ENCODE measurements around the gene COX11.

Gene COX11, protein sequence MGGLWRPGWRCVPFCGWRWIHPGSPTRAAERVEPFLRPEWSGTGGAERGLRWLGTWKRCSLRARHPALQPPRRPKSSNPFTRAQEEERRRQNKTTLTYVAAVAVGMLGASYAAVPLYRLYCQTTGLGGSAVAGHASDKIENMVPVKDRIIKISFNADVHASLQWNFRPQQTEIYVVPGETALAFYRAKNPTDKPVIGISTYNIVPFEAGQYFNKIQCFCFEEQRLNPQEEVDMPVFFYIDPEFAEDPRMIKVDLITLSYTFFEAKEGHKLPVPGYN

GRCh38 chr17:54968262-54968987 lies at the start of gene COX11, which contains the start of gene STXBP4:
Gene COX11 (minus strand): TSS chr17:54968654. CDS start chr17:54968646, 8 bp downstream.
Gene STXBP4 (plus strand): TSS chr17:54968765. CDS start chr17:54986220, 17,455 bp downstream.
- peak; percentile 97 for DNase-seq

DNA sequence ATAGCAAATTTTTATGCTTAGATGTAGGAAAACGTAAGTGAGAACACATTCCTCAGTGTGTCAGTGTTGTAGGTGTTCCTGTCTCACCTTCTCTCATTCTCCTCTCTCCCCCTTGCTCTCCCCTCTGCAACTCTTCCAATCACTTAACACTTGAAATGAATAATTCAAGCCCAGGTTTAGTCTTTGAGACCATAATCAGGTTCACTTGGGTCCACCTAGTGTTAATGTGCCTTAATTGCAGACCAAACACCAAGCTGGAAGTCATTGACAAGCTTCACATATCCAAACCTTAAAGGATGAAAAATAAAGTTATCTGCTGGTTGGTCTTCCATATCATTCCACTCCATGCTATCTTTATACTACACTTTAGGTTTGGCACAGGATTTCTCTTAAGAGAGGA lies 37.1 kb upstream of the COX11 start:
- DNase-seq = no peak

GRCh38 chr17:55004484-55004883 lies 36.0 kb upstream of the COX11 start:
- no peak for DNase-seq

DNA sequence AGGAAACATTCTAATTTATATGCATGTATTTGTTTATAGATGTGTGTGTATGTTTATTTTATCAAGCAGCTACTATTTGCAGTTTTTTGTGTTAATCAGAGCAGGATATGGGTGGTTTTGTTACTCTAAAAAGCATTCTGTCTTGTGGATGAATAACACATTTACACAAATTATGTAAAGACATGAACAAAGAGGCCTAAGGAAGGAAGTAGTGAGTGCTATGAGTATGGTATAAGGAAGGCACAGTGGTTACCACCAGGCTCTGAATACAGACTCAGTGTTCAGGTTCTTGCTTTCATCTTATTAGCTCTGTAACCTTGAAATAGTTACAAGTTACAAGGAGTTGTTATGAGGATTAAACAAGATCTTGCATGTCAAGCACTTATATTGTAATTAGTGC lies 34.0 kb upstream of the COX11 start:
- no peak for DNase-seq

DNA sequence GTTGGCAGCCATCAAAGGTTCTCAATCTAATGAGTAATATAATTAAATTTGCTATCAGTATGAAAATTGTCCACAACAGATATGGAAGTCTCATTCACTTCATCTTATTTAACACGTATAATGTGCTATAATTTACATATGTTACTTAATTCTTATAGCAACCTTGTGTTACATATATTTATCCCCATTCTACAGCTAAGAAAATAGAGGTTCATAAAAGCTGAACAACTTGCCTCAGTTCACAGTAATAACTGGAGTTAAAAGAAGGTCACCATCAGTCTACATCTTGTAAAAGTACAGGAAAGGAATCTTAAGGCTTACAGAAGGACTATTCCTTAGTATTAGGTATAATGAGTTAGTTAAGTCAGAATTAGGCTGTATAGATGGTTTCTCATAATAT lies 28.0 kb upstream of the COX11 start:
- DNase-seq = no peak

- DNase-seq = peak; percentile 49
Observed at GRCh38 chr17:54992797-54993639, 24.6 kb upstream of the COX11 start.

DNA sequence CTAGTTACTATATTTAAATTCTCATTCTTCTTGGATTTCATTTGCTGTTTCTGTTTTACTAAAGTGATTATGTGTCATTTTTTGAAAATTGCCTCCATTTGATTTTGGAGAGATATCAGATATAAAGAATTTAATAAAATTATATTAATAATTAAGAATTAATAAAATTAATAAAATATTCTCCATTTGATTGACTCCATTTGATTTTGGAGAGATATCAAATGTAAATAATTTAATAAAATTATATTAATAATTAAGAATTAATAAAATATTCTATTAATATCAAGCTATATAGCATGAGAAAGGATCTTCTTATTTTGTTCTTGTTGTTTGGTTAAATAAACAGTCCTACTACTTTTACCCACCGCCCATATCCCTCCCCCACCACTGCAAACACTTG lies 23.1 kb upstream of the COX11 start:
- DNase-seq = no peak

- peak; percentile 15 for DNase-seq
Observed at GRCh38 chr17:54990118-54990517, 21.7 kb upstream of the COX11 start.

GRCh38 chr17:54985476-54985875 lies 17.0 kb upstream of the COX11 start:
- DNase-seq = no peak

GRCh38 chr17:54983260-54983659 lies 14.8 kb upstream of the COX11 start:
- DNase-seq = no peak

DNA sequence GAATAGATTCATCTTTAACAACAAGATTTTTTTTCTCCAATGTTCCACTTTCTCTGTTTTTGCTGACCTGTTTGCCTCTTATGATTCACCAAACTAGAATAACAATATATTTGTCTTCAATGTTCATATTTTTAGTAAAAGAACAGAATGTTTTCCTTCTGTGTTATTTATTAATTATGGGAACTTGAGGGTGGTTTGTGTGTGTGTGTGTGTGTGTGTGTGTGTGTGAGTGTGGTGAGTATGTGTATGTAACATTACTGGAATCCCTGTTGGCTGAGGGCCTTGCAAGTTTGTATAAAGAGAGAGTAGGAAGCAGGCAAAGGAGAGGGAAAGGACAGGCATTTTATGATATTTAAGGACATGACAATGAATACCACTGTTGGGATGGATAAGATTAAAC lies 13.9 kb upstream of the COX11 start:
- DNase-seq = no peak

DNA sequence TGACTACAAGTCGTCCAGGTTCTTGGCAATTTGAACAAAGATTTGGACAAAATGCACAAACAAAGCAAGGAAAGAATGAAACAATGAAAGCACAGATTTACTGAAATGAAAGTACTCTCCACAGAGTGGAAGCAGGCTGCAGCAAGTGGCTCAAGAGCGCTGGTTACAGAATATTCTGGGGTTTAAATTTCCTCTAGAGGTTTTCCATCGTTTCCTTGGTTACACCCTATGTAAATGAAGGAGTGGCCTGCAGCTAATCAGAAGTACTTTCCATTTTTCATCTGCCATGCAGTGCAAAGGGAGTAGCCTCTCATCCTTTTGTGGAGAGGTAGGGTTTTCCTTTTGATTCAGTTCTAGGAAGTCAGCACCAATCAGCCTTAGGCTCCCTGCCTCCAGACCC lies 11.9 kb upstream of the COX11 start:
- DNase-seq = no peak

- no peak for DNase-seq
Observed at GRCh38 chr17:54979657-54980056, 11.2 kb upstream of the COX11 start.

GRCh38 chr17:54977744-54978143 lies 9.3 kb upstream of the COX11 start:
- DNase-seq = no peak

- no peak for DNase-seq
Observed at GRCh38 chr17:54976316-54976715, 7.9 kb upstream of the COX11 start.

DNA sequence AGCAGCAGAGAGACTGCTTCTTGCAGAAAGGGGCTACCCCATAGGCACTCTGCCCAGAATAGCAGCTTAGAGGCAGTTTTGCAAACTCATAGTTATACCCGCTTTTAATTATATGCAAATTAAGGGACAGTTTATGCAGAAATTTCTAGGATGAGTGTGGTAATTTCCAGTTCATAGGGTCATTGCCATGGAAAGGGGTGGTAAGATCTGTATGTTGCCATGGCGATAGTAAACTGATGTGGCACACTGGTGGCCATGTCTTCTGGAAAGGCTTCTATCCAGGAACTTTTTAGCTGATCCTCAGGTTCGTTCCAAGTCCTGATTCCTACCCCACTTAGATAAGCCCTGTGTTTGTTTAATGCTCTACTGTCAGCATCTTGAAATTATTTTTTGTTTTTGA lies 6.3 kb upstream of the COX11 start:
- DNase-seq = no peak

- no peak for DNase-seq
Observed at GRCh38 chr17:54972406-54973138, 4.1 kb upstream of the COX11 start.

GRCh38 chr17:54971901-54972300 lies 3.4 kb upstream of the COX11 start:
- DNase-seq = no peak

- no peak for DNase-seq
Observed at GRCh38 chr17:54971147-54971546, 2.7 kb upstream of the COX11 start.

GRCh38 chr17:54969658-54970572 lies 1.5 kb upstream of the COX11 start:
- no peak for DNase-seq

DNA sequence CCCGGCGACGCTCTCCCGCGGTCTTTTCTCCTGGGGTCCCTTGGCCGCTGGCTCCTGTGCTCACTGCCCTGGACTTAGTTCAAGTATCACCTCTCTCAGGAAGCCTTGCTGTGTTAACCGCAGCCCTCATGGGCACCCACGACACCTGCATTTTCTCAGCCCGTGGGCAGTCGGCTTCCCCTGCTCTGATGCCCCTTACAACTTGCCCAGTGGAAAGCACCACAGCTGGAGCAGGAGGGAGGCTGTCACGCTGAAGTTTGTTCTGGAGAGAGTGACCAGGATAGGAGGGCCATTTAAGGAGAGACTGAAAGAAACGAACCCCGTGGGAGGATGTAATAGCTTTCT lies 506 bp upstream of the COX11 start:
- no peak for DNase-seq

All from retina (tissue), 1 donor.